HG03457 (cell line): ENCODE measurements around the gene NPSR1.
"Not testable (repeated sequence)": the region's sequence is repeated elsewhere in the genome, so short reads cannot be mapped to it uniquely, and the experiment has no call there.

Source experiments
- ATAC-seq: cut with Tn5 transposase; IDR thresholded peaks from one replicate; pipeline ENCODE4 v1.9.1; 2021; ENCODE audit warnings: moderate number of reproducible peaks; ENCODE audit not compliant: unreplicated experiment

Gene NPSR1, protein sequence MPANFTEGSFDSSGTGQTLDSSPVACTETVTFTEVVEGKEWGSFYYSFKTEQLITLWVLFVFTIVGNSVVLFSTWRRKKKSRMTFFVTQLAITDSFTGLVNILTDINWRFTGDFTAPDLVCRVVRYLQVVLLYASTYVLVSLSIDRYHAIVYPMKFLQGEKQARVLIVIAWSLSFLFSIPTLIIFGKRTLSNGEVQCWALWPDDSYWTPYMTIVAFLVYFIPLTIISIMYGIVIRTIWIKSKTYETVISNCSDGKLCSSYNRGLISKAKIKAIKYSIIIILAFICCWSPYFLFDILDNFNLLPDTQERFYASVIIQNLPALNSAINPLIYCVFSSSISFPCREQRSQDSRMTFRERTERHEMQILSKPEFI

DNA sequence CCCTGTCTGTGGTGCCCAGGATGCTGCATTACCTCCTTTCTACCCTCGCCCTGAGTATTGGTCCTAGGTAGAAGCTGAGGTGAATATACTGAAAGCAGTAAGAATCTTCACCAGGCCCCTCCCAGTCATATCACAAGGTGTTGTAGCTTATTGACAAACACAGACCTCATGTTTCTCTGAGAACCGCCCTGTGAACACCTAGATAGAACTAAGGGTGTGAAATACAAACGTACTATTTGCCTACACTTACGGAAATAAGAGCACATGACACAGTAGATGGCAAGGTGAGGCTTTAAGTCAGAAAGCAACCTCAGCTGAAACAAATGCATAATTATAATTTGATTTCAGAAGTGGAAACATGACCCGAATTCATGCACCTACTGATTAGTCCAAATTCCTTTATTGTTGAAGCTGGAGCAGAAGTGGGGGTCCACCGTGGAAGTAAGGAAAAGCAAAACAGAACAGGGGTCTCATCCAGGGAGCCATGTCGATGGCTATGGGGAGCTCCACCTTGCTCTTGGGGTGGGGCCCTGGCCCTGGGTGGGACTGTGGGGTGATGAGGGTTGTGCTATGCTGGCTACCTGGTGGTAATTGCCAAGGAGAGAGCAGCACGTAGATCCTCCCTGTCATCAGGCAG lies at the start of gene NPSR1:
Gene NPSR1 (plus strand): TSS at position 587 of the 637 bp plus-strand sequence. CDS start 195 bp downstream, outside the sequence.
- ATAC-seq, result no peak

GRCh38 chr7:34612661-34613060 lies 45.4 kb upstream of the NPSR1 start:
- no peak for ATAC-seq

DNA sequence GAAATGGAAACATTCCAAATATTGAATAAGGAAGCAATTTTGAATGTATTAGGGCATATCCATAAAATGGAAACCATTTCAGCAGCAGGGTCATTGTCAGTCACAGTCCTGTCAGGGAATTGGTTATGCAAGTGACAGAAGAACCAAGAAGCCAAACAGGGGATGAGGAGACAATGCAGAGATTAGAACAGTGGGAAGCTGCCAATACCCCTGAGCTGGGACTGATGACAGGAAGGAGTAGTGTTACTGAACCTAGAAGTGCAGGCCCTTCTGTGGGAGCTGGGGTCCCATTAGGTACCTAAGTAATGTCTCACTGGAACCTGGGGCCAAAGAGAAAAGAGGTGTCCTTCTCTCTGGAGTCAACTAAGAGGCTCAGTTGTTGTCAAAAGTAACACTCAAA lies 37.6 kb upstream of the NPSR1 start:
- ATAC-seq, result no peak

DNA sequence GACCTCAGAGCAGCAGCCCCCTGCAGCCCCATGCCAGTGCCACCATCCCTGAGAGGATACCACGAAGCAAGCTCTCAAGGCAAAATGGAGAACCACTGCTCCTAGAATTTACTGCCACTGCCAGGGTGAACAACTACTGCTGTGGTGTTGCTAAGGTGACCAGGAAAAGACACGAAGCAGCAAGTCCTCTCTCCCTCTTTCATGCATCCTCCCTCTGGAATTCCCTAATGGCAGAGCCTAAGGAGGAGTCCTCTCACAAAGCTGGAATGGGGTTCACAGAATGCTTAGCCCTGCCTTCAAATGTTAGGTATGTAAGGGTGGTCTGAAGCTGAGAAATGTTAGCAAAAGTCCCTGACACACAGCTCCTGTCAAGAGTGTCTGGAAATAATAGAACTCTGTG lies 35.8 kb upstream of the NPSR1 start:
- ATAC-seq, result no peak

GRCh38 chr7:34622771-34623250 lies 35.2 kb upstream of the NPSR1 start:
- ATAC-seq, result no peak

DNA sequence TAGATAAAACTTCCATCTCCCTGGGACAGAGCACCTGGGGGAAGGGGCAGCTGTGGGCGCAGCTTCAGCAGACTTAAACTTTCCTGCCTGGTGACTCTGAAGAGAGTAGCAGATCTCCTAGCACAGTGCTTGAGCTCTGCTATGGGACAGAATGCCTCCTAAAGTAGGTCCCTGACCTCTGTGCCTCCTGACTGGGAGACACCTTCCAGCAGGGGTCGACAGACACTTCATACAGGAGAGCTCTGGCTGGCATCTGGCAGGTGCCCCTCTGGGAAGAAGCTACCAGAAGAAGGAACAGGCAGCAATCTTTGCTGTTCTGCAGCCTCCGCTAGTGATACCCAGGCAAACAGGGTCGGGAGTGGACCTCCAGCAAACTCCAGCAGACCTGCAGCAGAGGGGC lies 29.4 kb upstream of the NPSR1 start:
- not testable (repeated sequence) for ATAC-seq

DNA sequence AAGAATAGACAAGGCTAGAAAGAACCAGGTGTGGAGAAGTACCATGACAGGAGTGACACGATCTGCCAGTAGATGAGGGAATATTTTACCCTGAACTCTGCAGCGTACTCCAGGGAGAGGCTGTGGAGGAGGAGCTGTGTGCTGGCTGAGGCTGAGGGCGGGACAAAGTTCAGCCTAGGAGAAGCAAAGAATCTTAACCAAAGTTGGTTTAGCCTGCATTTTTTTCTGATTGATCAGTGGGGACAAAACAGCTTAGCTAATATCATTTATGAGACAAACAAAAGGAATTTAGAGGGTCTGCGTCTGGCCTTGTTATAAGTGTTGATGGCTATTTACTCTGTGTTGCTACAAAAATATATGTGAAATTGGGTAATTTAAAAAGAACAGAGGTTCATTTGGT lies 5.2 kb upstream of the NPSR1 start:
- no peak for ATAC-seq

- ATAC-seq, result no peak
Observed at GRCh38 chr7:34653787-34654186, 4.2 kb upstream of the NPSR1 start.

DNA sequence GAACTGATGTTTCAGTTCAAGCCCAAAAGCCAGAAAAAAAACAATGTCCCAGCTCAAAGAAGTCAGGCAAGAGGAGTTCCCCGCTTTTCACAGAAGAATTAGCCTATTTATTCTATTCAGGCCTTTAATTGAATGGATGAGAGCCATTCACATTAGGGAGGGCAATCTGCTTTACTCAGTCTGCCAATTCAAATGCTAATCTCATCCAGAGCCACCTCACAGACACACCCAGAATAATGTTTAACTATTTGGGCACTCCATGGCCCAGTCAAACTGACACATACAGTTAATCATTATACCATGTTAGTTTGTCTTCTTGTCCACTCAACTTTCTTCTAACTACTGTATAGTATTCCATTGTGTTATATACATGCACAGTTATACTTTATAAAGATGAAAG lies 2.6 kb upstream of the NPSR1 start:
- no peak for ATAC-seq

DNA sequence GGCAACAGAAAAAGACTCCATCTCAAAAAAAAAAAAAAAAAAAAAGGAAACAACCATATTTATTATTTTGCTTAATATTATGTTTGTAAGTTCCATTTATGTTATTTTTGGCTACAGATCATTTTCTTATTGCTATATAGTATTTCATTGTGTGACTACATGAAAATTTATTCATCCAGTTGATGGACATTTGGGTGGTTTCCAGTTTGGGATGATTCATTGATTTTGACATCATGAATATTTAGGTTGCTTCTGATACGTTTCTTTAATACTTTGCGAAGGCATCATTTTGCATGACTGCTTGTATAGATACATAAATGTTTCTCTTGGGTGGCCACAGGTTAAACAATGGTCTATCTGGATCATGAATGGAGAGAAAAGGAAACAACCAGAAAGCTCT lies 2.0 kb upstream of the NPSR1 start:
- no peak for ATAC-seq

GRCh38 chr7:34659472-34660075 lies 1.6 kb downstream of the NPSR1 start:
- ATAC-seq, result no peak

- no peak for ATAC-seq
Observed at GRCh38 chr7:34662058-34662708, 4.2 kb downstream of the NPSR1 start.

DNA sequence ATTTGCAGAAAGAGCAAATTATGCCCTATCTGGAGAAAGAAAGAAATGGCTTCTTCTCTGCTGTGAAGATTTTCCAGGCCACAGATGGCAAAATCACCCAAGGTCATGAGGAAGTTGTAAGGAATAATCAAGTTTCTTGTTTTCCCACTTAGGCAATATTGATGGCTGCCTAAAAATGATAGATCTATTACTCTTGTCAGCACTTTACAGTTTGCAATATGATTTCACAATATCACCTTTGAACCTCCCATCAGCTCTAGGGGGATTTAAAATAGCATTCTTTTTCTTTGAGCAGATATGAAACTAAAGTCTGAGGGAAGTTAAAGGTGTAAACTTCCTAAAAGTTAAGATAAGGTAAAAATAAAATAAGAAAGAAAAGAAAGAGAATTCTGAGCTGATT lies 6.7 kb downstream of the NPSR1 start:
- no peak for ATAC-seq

GRCh38 chr7:34672430-34672829 lies 14.4 kb downstream of the NPSR1 start:
- ATAC-seq, result no peak

- ATAC-seq, result no peak
Observed at GRCh38 chr7:34673066-34673465, 15.0 kb downstream of the NPSR1 start.

- no peak for ATAC-seq
Observed at GRCh38 chr7:34675749-34676374, 17.8 kb downstream of the NPSR1 start.

- no peak for ATAC-seq
Observed at GRCh38 chr7:34677491-34677890, 19.5 kb downstream of the NPSR1 start.

DNA sequence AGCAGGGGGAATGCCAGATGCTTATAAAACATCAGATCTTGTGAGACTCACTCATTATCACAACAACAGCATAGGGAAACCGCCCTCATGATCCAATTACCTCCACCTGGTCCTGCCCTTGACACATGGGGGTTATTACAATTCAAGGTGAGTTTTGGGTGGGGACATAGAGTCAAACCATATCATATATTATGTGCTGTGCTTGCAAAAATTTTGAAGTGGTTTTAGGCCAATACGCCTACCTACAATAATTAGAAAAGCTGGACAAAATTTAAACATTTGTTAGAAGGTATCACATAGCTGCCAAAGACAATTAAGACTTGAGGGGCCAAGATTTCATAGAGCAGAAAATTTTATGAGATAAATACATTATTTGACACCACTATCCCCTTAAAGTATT lies 29.5 kb downstream of the NPSR1 start:
- ATAC-seq, result no peak

- no peak for ATAC-seq
Observed at GRCh38 chr7:34696415-34696814, 38.4 kb downstream of the NPSR1 start.

DNA sequence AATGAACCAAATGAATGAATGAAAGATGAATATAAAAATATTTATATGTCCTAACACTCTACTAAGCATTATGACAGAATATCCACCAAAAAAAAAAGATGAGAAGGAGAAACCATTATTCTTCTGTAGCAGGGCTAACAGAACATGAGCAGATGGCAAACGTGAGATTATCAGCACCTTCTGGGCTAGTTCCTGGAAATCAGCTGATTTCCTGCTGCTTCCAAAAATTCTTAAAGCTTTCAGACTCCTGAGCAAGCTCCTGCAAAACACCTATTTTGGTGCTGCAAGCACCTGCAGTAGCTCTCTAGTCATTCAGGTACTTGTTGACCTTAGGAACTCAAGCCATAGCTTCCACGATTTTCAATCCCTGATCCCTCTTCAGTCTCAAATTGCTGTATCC lies 51.8 kb downstream of the NPSR1 start:
- no peak for ATAC-seq

DNA sequence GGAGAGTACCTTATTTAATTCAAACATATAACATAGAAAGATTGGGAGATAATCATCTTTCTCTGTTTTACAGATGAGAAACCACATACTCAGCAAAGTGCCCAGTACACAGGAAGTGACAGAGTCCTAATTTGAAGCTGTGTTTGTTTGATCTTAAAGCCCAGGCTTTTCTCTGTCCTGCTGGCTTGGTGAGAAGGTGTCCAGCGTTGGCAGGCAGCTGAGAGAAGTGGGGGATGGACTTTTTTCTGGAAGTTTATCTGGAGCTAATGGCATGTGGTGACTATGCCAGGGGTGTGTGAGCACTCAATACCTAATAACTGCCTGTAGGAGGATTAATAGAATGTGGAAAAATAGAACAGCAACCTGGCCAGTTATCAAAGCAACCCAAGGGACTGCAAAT lies 60.8 kb downstream of the NPSR1 start:
- ATAC-seq, result no peak
